Stimulated activated naive CD8-positive, alpha-beta T cell treated with anti-CD3 and anti-CD28 coated beads, Interleukin-15, Interleukin-2, amounts not matched to agents 100 ng/mL and 50 ng/mL, for 24 hours (primary cell): ENCODE data around the gene CTNNB1.
"Not testable (repeated sequence)": the region's sequence is repeated elsewhere in the genome, so short reads cannot be mapped to it uniquely, and the experiment has no call there.

ENCODE experiments used
- H3K27ac Mint-ChIP-seq: one replicate; pipeline ENCODE4 v1.8.0; 2021; ENCODE audit warnings: mild to moderate bottlenecking, mixed read lengths
- H3K27me3 Mint-ChIP-seq: one replicate; pipeline ENCODE4 v1.8.0; 2021; ENCODE audit warnings: mixed read lengths
- H3K36me3 Mint-ChIP-seq: one replicate; pipeline ENCODE4 v1.8.0; 2021; ENCODE audit warnings: low read depth, mixed read lengths
- H3K4me1 Mint-ChIP-seq: one replicate; pipeline ENCODE4 v1.8.0; 2021; ENCODE audit warnings: low read depth, mixed read lengths
- H3K4me3 Mint-ChIP-seq: one replicate; pipeline ENCODE4 v1.8.0; 2021; ENCODE audit warnings: mild to moderate bottlenecking, mixed read lengths
- H3K9me3 Mint-ChIP-seq: one replicate; pipeline ENCODE4 v1.8.0; 2021; ENCODE audit warnings: mixed read lengths

Gene CTNNB1

GRCh38 chr3:41277790-41278465 lies 78.6 kb downstream of the CTNNB1 start:
- peaks cover 9% of the 10 kb centered on the region for H3K9me3 Mint-ChIP-seq
- H3K27me3 Mint-ChIP-seq, result no peaks in the 10 kb centered on the region
- no peak overlapping the region for H3K27ac Mint-ChIP-seq
- no peaks in the 10 kb centered on the region for H3K4me1 Mint-ChIP-seq
- no peak overlapping the region for H3K4me3 Mint-ChIP-seq
- peaks cover 3% of the 10 kb centered on the region for H3K36me3 Mint-ChIP-seq

DNA sequence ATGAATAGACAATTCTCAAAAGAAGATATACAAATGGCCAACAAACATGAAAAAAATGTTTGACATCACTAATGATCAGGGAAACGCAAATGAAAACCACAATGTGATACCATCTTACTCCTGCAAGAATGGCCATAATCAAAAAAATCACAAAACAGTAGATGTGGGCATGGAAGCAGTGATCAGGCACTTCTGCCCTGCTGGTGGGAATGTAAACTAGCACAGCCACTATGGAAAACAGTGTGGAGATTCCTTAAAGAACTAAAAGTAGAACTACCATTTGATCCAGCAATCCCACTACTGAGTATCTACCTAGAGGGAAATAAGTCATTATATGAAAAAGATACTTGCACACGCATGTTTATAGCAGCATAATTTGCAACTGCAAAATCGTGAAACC lies 85.6 kb downstream of the CTNNB1 start:
- not testable (repeated sequence) for H3K27me3 Mint-ChIP-seq, H3K4me1 Mint-ChIP-seq, H3K4me3 Mint-ChIP-seq, H3K27ac Mint-ChIP-seq, H3K36me3 Mint-ChIP-seq
- peaks cover 11% of the 10 kb centered on the region for H3K9me3 Mint-ChIP-seq

- Mint-ChIP-seq H3K27ac (no peak overlapping the region), H3K4me1 (no peaks in the 10 kb centered on the region), H3K4me3 (no peak overlapping the region), H3K36me3 (no peaks in the 10 kb centered on the region), H3K9me3 (peaks cover 11% of the 10 kb centered on the region), H3K27me3 (no peaks in the 10 kb centered on the region)
These were observed 87.0 kb downstream of the CTNNB1 start for GRCh38 chr3:41286305-41286704.

DNA sequence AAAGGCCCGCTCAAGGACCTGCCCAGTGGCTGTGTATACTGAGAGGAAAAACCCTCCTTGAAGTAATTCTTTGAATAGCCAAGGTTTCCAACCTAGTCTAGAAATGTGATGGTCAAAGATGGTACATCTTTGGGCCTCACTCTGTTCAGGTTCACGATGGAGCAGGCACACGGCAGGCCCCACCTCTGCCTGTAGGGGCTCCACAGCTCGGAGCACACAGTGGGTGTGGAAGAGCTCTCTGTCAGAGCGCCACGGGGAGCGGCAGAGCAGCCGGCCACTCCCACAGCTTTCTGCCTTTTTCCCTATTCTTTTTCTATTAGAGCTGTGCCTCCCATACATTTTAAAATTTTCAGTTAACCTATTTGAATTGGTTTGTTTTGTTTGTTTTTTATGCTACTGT lies 89.5 kb downstream of the CTNNB1 start:
- no peak overlapping the region for H3K4me3 Mint-ChIP-seq
- H3K9me3 Mint-ChIP-seq, result peaks cover 11% of the 10 kb centered on the region
- H3K27ac Mint-ChIP-seq, result no peak overlapping the region
- H3K4me1 Mint-ChIP-seq, result no peaks in the 10 kb centered on the region
- H3K36me3 Mint-ChIP-seq, result no peaks in the 10 kb centered on the region
- H3K27me3 Mint-ChIP-seq, result no peaks in the 10 kb centered on the region
